Measurements from ENCODE around the gene DENND4B.
"Not testable (repeated sequence)": the region's sequence is repeated elsewhere in the genome, so short reads cannot be mapped to it uniquely, and the experiment has no call there.

DNA sequence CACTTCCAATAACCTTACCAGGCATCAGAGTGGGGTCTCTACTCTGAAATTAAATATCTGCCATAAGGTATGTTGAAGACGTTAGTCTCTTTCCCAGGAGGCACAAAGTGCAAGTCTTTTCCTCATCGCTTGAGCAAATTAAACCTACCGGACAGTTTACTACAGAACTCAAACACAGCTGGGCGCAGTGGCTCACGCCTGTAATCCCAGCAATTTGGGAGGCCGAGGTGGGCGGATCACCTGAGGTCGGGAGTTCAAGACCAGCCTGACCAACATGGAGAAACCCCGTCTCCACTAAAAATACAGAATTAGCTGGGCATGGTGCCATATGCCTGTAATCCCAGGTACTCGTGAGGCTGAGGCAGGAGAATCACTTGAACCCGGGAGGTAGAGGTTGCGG lies 32.6 kb upstream of the DENND4B start:
- TF ChIP-seq, protein P1, sequence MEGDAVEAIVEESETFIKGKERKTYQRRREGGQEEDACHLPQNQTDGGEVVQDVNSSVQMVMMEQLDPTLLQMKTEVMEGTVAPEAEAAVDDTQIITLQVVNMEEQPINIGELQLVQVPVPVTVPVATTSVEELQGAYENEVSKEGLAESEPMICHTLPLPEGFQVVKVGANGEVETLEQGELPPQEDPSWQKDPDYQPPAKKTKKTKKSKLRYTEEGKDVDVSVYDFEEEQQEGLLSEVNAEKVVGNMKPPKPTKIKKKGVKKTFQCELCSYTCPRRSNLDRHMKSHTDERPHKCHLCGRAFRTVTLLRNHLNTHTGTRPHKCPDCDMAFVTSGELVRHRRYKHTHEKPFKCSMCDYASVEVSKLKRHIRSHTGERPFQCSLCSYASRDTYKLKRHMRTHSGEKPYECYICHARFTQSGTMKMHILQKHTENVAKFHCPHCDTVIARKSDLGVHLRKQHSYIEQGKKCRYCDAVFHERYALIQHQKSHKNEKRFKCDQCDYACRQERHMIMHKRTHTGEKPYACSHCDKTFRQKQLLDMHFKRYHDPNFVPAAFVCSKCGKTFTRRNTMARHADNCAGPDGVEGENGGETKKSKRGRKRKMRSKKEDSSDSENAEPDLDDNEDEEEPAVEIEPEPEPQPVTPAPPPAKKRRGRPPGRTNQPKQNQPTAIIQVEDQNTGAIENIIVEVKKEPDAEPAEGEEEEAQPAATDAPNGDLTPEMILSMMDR (IDR thresholded peaks at IDR 0.05): not testable (repeated sequence)
- not testable (repeated sequence) for TF ChIP-seq POLR2A (IDR thresholded peaks at IDR 0.05)

Measured in lower leg skin (tissue), 3 donors.